ENCODE results near the gene KAT2B.

Gene KAT2B

GRCh38 chr3:20099060-20099459 is 58.8 kb downstream of the KAT2B start:
- H3K27ac ChIP-seq: no peak overlapping the region
- TF ChIP-seq CTCF (IDR thresholded peaks at IDR 0.05) (no peak), ZFX (IDR thresholded peaks at IDR 0.05; ENCODE audit: borderline replicate concordance) (no peak)

GRCh38 chr3:20100151-20100550 is 59.9 kb downstream of the KAT2B start:
- TF ChIP-seq CTCF (IDR thresholded peaks at IDR 0.05): no peak
- TF ChIP-seq ZFX (IDR thresholded peaks at IDR 0.05; ENCODE audit: borderline replicate concordance): no peak
- no peak overlapping the region for H3K27ac ChIP-seq

GRCh38 chr3:20101041-20101440 is 60.8 kb downstream of the KAT2B start:
- H3K27ac ChIP-seq: no peak overlapping the region
- no peak for TF ChIP-seq ZFX (IDR thresholded peaks at IDR 0.05; ENCODE audit: borderline replicate concordance)
- TF ChIP-seq CTCF (IDR thresholded peaks at IDR 0.05): no peak

- no peak for TF ChIP-seq ZFX (IDR thresholded peaks at IDR 0.05; ENCODE audit: borderline replicate concordance)
- TF ChIP-seq CTCF (IDR thresholded peaks at IDR 0.05): no peak
- H3K27ac ChIP-seq: no peak overlapping the region
Observed at GRCh38 chr3:20103731-20104130, 63.5 kb downstream of the KAT2B start.

- H3K27ac ChIP-seq: no peak overlapping the region
- no peak for TF ChIP-seq CTCF (IDR thresholded peaks at IDR 0.05)
- TF ChIP-seq ZFX (IDR thresholded peaks at IDR 0.05; ENCODE audit: borderline replicate concordance): no peak
Observed at GRCh38 chr3:20104167-20104661, 64.0 kb downstream of the KAT2B start.

- H3K27ac ChIP-seq: no peak overlapping the region
- TF ChIP-seq ZFX (IDR thresholded peaks at IDR 0.05; ENCODE audit: borderline replicate concordance) (no peak), CTCF (IDR thresholded peaks at IDR 0.05) (no peak)
Observed at GRCh38 chr3:20105513-20106280, 65.5 kb downstream of the KAT2B start.

- TF ChIP-seq CTCF (IDR thresholded peaks at IDR 0.05): no peak
- no peak overlapping the region for H3K27ac ChIP-seq
Observed at GRCh38 chr3:20107722-20108121, 67.5 kb downstream of the KAT2B start.
